ENCODE data around the gene IER5L. TPM values are rescaled to one million over a fixed set of nuclear protein-coding genes. Genes with fewer than 3 reads are reported as not detected.

The IER5L gene
- total and polyA plus RNA-seq, 2 of the 8 experiments (the other 6 are each of a cell fraction or from before 2014, with no cell fraction given) = 0.65 to 1.0 TPM

GRCh38 chr9:129174102-129174723 lies 3.8 kb downstream of the IER5L start (continued):
- TF ChIP-seq SUZ12 (IDR thresholded peaks at IDR 0.05; ENCODE audit: low read length) = no peak; the same call in 1 of the 2 replicates
- TF ChIP-seq EGR1 (IDR thresholded peaks at IDR 0.05; ENCODE audit: borderline replicate concordance, low read depth, low read length) = peak; percentile 64; the same call in 1 of the 2 replicates
- no peak for TF ChIP-seq POU5F1 (IDR thresholded peaks at IDR 0.05; ENCODE audit: low read depth, low read length)
- TF ChIP-seq GABPA (IDR thresholded peaks at IDR 0.05; ENCODE audit: borderline replicate concordance, insufficient read depth, low read length) = peak; percentile 49; the same call in 1 of the 2 replicates
- TF ChIP-seq EZH2 (IDR thresholded peaks at IDR 0.05; ENCODE audit: low read depth, low read length, severe bottlenecking) = no peak
- peak; percentile 82 to 90 for TF ChIP-seq RAD21 (IDR thresholded peaks at IDR 0.05 in 1 of 2, conservative IDR thresholded peaks at IDR 0.05 in 1 of 2; ENCODE audit: low read depth in 2 of 2, low read length in 2 of 2)
- no peak; the same call in 1 of the 2 replicates for TF ChIP-seq JUND (IDR thresholded peaks at IDR 0.05; ENCODE audit: low read length)
- TF ChIP-seq POLR2A (IDR thresholded peaks at IDR 0.05; ENCODE audit: control extremely low read depth in 1 of 2, low read depth in 2 of 2, low read length in 2 of 2) = no peak
- peak; percentile 13 for TF ChIP-seq KDM4A (IDR thresholded peaks at IDR 0.05; ENCODE audit: low read depth, low read length, severe bottlenecking)
- peak; percentile 95 for TF ChIP-seq BACH1 (IDR thresholded peaks at IDR 0.05; ENCODE audit: low read length)
- TF ChIP-seq SRF (IDR thresholded peaks at IDR 0.05; ENCODE audit: low read depth, low read length) = no peak
- no peak for TF ChIP-seq RFX5 (IDR thresholded peaks at IDR 0.05; ENCODE audit: borderline replicate concordance, low read depth, low read length)
- TF ChIP-seq TCF12 (IDR thresholded peaks at IDR 0.05; ENCODE audit: low read depth, low read length) = 0 out of 2 replicates have a peak, but pooled peaks have one; percentile 56
- TF ChIP-seq CHD2 (IDR thresholded peaks at IDR 0.05; ENCODE audit: low read length) = peak; percentile 17; the same call in 1 of the 2 replicates
- no peak for TF ChIP-seq ATF3 (IDR thresholded peaks at IDR 0.05; ENCODE audit: insufficient read depth, low read depth, low read length)
- no peak for TF ChIP-seq CBX5 (IDR thresholded peaks at IDR 0.05; ENCODE audit: low read depth, low read length)
- TF ChIP-seq RBBP5 (IDR thresholded peaks at IDR 0.05; ENCODE audit: borderline replicate concordance, low read depth, low read length) = peak; percentile 59; the same call in 1 of the 2 replicates
- TF ChIP-seq PHF8 (conservative IDR thresholded peaks at IDR 0.05; ENCODE audit: low read depth, low read length) = no peak; the same call in 1 of the 2 replicates
- peak; percentile 39 for TF ChIP-seq RNF2 (IDR thresholded peaks at IDR 0.05; ENCODE audit: borderline replicate concordance, low read depth, low read length, missing control alignments, poor library complexity, severe bottlenecking)
- no peak for TF ChIP-seq TAF1 (IDR thresholded peaks at IDR 0.05; ENCODE audit: low read depth, low read length)
- no peak for TF ChIP-seq KDM1A (IDR thresholded peaks at IDR 0.05; ENCODE audit: borderline replicate concordance, low read length)
- TF ChIP-seq FOSL1 (IDR thresholded peaks at IDR 0.05; ENCODE audit: insufficient read depth, low read depth, low read length) = no peak
- no peak for TF ChIP-seq HDAC6 (IDR thresholded peaks at IDR 0.05; ENCODE audit: low read depth, low read length)
- TF ChIP-seq RXRA (IDR thresholded peaks at IDR 0.05; ENCODE audit: insufficient read depth, low read depth, low read length) = no peak
